ENCODE results near the gene PLEKHF1.

DNA sequence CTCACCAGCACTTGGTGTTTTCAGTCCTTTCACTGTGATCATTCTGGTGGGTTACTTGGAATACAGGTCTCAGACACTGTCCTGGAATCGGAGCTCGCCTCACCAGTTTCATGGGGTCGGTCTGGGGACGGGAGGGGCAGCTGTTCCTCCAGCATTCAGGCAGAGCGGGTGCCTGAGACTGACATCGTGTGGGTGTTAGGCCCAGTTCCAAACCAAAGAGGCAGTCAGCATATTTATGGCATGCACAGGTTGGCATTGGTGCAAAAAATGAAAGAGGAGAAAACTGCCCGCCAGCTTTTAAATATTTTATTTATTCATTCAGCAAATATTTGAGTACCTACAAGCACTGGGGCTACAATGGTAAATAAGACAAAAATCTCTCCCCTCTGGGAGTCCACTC lies 20.1 kb downstream of the PLEKHF1 start:
- TF ChIP-seq POLR2AphosphoS5 (IDR thresholded peaks at IDR 0.05; ENCODE audit: borderline replicate concordance, low read depth, low read length) (no peak), EZH2 (IDR thresholded peaks at IDR 0.05) (no peak)
